HepG2 (cell line): Measurements from ENCODE around the gene PTPRM. TPM values are rescaled to one million over a fixed set of nuclear protein-coding genes. Genes with fewer than 3 reads are reported as not detected.

Experiments
- CEBPB ChIP-seq: IDR thresholded peaks from 2 replicates; pipeline ENCODE4 v1.6.1; 2011; ENCODE audit warnings: low read depth, low read length, improper control_type of control experiment, borderline replicate concordance
- CEBPG ChIP-seq: IDR thresholded peaks from 2 replicates; pipeline ENCODE4 v1.6.1; 2016
- ELF1 ChIP-seq: sonication (generic); formaldehyde crosslinking; IDR thresholded peaks from 2 replicates; pipeline ENCODE4 v1.4.0; 2020; ENCODE audit warnings: missing genetic modification reagents
- EP300 ChIP-seq, 3 experiments: sonication (generic) in 1 of 3; formaldehyde crosslinking in 1 of 3; IDR thresholded peaks; 2 replicates each; pipeline versions ENCODE4 v1.5.1 to v1.6.1; 2011 to 2020; ENCODE audit warnings: low read depth in 2 of 3, low read length in 2 of 3, borderline replicate concordance in 1 of 3, improper control_type of control experiment in 1 of 3, mild to moderate bottlenecking in 1 of 3, missing genetic modification reagents in 1 of 3, moderate library complexity in 1 of 3
- GZF1 ChIP-seq: sonication (generic); formaldehyde crosslinking; IDR thresholded peaks from 2 replicates; pipeline ENCODE4 v1.5.1; 2020; ENCODE audit warnings: mild to moderate bottlenecking, missing genetic modification reagents
- HNRNPK ChIP-seq: fragments of 200-400 bp; formaldehyde crosslinking; IDR thresholded peaks from 2 replicates; pipeline ENCODE4 v1.6.1; 2018; ENCODE audit warnings: low read length, low read depth, moderate library complexity, mild to moderate bottlenecking; ENCODE audit not compliant: poor library complexity, severe bottlenecking
- JDP2 ChIP-seq: sonication (generic); formaldehyde crosslinking; IDR thresholded peaks from 2 replicates; pipeline ENCODE4 v1.8.1; 2022; ENCODE audit warnings: missing genetic modification reagents, borderline replicate concordance
- KDM6A ChIP-seq: IDR thresholded peaks from 2 replicates; pipeline ENCODE4 v1.6.1; 2016; ENCODE audit warnings: low read depth
- KLF12 ChIP-seq: sonication (generic); formaldehyde crosslinking; IDR thresholded peaks from 2 replicates; pipeline ENCODE4 v1.4.0; 2020; ENCODE audit warnings: missing genetic modification reagents, borderline replicate concordance
- NFKBIZ ChIP-seq: IDR thresholded peaks from 2 replicates; pipeline ENCODE4 v1.6.1; 2018; ENCODE audit warnings: missing genetic modification reagents, missing compliant biosample characterization
- ZBTB3 ChIP-seq: sonication (generic); formaldehyde crosslinking; IDR thresholded peaks from 2 replicates; pipeline ENCODE4 v1.4.0; 2020; ENCODE audit warnings: low read depth, mild to moderate bottlenecking, moderate library complexity, missing genetic modification reagents, borderline replicate concordance
- ZIK1 ChIP-seq: sonication (generic); formaldehyde crosslinking; IDR thresholded peaks from 2 replicates; pipeline ENCODE4 v1.5.0; 2020; ENCODE audit warnings: mild to moderate bottlenecking, low read depth, missing genetic modification reagents, borderline replicate concordance
- ZNF709 ChIP-seq: sonication (generic); formaldehyde crosslinking; IDR thresholded peaks from 2 replicates; pipeline ENCODE4 v1.5.0; 2020; ENCODE audit warnings: mild to moderate bottlenecking, missing genetic modification reagents
- polyA plus RNA-seq, 8 experiments: library from polyadenylated mRNA; depleted of rRNA in 3 of 8; stranded (reverse) in 7 of 8; unstranded in 1 of 8; fragments of >200 nt; fragmentation: Illumina TruSeq in 4 of 8; extraction: Trizol in 4 of 8; gene quantifications; 2 replicates each; pipeline versions ENCODE4 v1.2.1 to v1.2.3, GENCODE V29; 2011 to 2016; ENCODE audit warnings: low read depth in 4 of 8, missing spikeins in 1 of 8, mixed read lengths in 1 of 8; ENCODE audit not compliant: insufficient read depth in 1 of 8
- total RNA-seq, 5 experiments: library from RNA; depleted of rRNA; stranded (reverse); fragments of >200 nt; fragmentation: Illumina TruSeq; extraction: Trizol; gene quantifications; 2 replicates each; pipeline ENCODE4 v1.2.3, GENCODE V29; 2016; ENCODE audit warnings: low read depth in 1 of 5
- TF ChIP-seq, protein P1 (sequence below): sonication (generic); formaldehyde crosslinking; IDR thresholded peaks from 2 replicates; pipeline ENCODE4 v1.5.1; 2020; ENCODE audit warnings: mild to moderate bottlenecking, missing genetic modification reagents, moderate library complexity
- TF ChIP-seq, protein P2 (sequence below): IDR thresholded peaks from 2 replicates; pipeline ENCODE4 v1.6.1; 2016
- TF ChIP-seq, protein P3 (sequence below): sonication (generic); formaldehyde crosslinking; IDR thresholded peaks from 2 replicates; pipeline ENCODE4 v1.8.0; 2022; ENCODE audit warnings: missing genetic modification reagents, mild to moderate bottlenecking, inconsistent platforms, borderline replicate concordance
- TF ChIP-seq, protein P4 (sequence below): sonication (generic); formaldehyde crosslinking; IDR thresholded peaks from 2 replicates; pipeline ENCODE4 v1.4.0; 2020; ENCODE audit warnings: missing genetic modification reagents; ENCODE audit errors: not compliant biosample characterization
- TF ChIP-seq, protein P5 (sequence below): sonication (generic); formaldehyde crosslinking; IDR thresholded peaks from 2 replicates; pipeline ENCODE4 v1.4.0; 2020; ENCODE audit warnings: mild to moderate bottlenecking, low read depth, missing genetic modification reagents
- TF ChIP-seq, protein P6 (sequence below): sonication (generic); formaldehyde crosslinking; IDR thresholded peaks from 2 replicates; pipeline ENCODE4 v1.4.0; 2020; ENCODE audit warnings: missing genetic modification reagents

PTPRM gene
- total and polyA plus RNA-seq, 2 of the 13 experiments (the other 11 are each of a cell fraction or from before 2014, with no cell fraction given): 12.6 to 108 TPM

DNA sequence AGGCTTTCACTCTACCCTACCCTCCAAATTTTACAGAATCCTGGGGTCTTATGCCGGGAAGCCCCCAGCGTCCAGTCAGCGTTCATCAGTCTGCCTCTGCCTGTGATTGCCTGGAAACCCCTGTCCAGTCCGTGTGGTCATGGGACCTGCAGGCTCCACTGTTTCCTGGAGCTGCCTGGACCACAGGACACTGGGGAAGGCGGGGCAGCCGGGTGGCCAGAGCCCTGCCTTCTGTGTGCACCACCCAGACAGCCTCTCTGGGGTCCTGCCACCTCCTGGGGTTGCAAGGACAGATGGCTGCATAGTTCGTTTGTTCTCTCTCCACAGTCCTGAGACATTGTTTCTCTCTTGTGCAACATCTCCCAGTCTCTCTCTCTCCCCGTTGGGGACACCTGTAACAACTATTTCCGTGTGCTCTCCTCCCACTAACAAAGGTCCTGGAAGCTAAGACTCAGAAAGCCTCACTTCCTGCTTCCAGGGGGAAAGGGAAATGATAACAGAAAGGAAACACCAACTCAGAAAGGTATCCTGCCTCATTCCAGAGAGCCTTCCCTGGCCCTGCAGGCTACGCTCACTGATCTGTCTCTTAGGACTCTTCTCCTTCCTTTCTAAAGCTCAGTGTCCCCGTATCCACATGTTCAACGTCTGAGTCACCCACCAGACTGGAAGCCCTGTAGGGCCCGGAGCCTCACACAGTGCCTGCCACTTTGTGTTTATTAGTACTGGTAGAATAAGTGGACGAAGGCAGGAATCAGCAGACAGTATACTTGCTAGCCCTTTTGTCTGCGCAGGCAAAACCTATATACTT is 849.3 kb downstream of the PTPRM start (continued):
- TF ChIP-seq, protein P1, sequence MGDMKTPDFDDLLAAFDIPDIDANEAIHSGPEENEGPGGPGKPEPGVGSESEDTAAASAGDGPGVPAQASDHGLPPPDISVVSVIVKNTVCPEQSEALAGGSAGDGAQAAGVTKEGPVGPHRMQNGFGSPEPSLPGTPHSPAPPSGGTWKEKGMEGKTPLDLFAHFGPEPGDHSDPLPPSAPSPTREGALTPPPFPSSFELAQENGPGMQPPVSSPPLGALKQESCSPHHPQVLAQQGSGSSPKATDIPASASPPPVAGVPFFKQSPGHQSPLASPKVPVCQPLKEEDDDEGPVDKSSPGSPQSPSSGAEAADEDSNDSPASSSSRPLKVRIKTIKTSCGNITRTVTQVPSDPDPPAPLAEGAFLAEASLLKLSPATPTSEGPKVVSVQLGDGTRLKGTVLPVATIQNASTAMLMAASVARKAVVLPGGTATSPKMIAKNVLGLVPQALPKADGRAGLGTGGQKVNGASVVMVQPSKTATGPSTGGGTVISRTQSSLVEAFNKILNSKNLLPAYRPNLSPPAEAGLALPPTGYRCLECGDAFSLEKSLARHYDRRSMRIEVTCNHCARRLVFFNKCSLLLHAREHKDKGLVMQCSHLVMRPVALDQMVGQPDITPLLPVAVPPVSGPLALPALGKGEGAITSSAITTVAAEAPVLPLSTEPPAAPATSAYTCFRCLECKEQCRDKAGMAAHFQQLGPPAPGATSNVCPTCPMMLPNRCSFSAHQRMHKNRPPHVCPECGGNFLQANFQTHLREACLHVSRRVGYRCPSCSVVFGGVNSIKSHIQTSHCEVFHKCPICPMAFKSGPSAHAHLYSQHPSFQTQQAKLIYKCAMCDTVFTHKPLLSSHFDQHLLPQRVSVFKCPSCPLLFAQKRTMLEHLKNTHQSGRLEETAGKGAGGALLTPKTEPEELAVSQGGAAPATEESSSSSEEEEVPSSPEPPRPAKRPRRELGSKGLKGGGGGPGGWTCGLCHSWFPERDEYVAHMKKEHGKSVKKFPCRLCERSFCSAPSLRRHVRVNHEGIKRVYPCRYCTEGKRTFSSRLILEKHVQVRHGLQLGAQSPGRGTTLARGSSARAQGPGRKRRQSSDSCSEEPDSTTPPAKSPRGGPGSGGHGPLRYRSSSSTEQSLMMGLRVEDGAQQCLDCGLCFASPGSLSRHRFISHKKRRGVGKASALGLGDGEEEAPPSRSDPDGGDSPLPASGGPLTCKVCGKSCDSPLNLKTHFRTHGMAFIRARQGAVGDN (CRISPR knock-in tag): 0 out of 2 replicates have a peak, but pooled peaks have one; percentile 19
- TF ChIP-seq NFKBIZ (CRISPR knock-in tag) (no peak), KLF12 (CRISPR knock-in tag) (no peak), ZNF709 (CRISPR knock-in tag) (peak; percentile 38; the same call in 1 of the 2 replicates), GZF1 (CRISPR knock-in tag) (no peak), ZIK1 (CRISPR knock-in tag) (no peak), CEBPB (peak; percentile 77), EP300 (IDR thresholded peaks at IDR 0.05; ENCODE audit: low read depth in 2 of 2, low read length in 2 of 2) (0 out of 4 replicates have a peak, but pooled peaks of 1 of the 2 experiments have one; percentile 18), EP300 (CRISPR knock-in tag; IDR thresholded peaks at IDR 0.05; ENCODE audit: borderline replicate concordance) (no peak), KDM6A (CRISPR knock-in tag) (no peak), ZBTB3 (CRISPR knock-in tag) (no peak), JDP2 (CRISPR knock-in tag) (no peak), HNRNPK (no peak), ELF1 (CRISPR knock-in tag) (0 out of 2 replicates have a peak, but pooled peaks have one; percentile 47), CEBPG (CRISPR knock-in tag) (peak; percentile 65; the same call in 1 of the 2 replicates)
- TF ChIP-seq, protein P2, sequence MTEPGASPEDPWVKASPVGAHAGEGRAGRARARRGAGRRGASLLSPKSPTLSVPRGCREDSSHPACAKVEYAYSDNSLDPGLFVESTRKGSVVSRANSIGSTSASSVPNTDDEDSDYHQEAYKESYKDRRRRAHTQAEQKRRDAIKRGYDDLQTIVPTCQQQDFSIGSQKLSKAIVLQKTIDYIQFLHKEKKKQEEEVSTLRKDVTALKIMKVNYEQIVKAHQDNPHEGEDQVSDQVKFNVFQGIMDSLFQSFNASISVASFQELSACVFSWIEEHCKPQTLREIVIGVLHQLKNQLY (CRISPR knock-in tag): no peak
- TF ChIP-seq, protein P3, sequence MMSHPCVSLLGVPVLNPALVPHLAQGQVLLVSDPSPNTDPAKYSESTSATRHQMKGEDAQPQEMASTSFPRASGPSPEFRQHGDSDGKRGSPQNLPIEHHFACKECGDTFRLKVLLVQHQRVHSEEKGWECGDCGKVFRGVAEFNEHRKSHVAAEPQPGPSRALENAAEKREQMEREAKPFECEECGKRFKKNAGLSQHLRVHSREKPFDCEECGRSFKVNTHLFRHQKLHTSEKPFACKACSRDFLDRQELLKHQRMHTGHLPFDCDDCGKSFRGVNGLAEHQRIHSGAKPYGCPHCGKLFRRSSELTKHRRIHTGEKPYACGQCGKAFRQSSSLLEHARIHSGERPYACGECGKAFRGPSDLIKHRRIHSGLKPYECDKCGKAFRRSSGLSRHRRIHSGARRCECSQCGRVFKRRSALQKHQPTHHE (CRISPR knock-in tag): no peak
- TF ChIP-seq, protein P4, sequence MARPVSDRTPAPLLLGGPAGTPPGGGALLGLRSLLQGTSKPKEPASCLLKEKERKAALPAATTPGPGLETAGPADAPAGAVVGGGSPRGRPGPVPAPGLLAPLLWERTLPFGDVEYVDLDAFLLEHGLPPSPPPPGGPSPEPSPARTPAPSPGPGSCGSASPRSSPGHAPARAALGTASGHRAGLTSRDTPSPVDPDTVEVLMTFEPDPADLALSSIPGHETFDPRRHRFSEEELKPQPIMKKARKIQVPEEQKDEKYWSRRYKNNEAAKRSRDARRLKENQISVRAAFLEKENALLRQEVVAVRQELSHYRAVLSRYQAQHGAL (CRISPR knock-in tag): no peak
- TF ChIP-seq, protein P5, sequence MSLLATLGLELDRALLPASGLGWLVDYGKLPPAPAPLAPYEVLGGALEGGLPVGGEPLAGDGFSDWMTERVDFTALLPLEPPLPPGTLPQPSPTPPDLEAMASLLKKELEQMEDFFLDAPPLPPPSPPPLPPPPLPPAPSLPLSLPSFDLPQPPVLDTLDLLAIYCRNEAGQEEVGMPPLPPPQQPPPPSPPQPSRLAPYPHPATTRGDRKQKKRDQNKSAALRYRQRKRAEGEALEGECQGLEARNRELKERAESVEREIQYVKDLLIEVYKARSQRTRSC (CRISPR knock-in tag): no peak
- TF ChIP-seq, protein P6, sequence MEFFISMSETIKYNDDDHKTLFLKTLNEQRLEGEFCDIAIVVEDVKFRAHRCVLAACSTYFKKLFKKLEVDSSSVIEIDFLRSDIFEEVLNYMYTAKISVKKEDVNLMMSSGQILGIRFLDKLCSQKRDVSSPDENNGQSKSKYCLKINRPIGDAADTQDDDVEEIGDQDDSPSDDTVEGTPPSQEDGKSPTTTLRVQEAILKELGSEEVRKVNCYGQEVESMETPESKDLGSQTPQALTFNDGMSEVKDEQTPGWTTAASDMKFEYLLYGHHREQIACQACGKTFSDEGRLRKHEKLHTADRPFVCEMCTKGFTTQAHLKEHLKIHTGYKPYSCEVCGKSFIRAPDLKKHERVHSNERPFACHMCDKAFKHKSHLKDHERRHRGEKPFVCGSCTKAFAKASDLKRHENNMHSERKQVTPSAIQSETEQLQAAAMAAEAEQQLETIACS (CRISPR knock-in tag): no peak
